IMR-90 (cell line): ENCODE results near the gene ABCC10. TPM values are rescaled to one million over a fixed set of nuclear protein-coding genes. Genes with fewer than 3 reads are reported as not detected.

Source experiments
- ATAC-seq: fragments of 200-7000 bp; cut with Tn5 transposase; 2 replicates; pipeline ENCODE4 v1.9.1; 2020; ENCODE audit warnings: low read depth, mild to moderate bottlenecking, moderate library complexity
- BruUV-seq: library from RNA; stranded (reverse); fragments of 400-500 nt; replicated peaks from 2 replicates; lab custom pipeline; 2021; lab: Mats Ljungman, UMichigan
- CTCF ChIA-PET: fragments of 300-600 bp; formaldehyde crosslinking; extraction: SDS; loops from one replicate; lab custom pipeline; 2021; ENCODE audit warnings: antibody characterized with exemption; lab: Yijun Ruan, JAX
- POLR2A ChIA-PET: fragments of 300-600 bp; sonication (Branson Sonifier 250); formaldehyde crosslinking; loops from one replicate; lab custom pipeline; 2022; ENCODE audit warnings: antibody characterized with exemption; ENCODE audit not compliant: unreplicated experiment; lab: Charles Lee
- DNase-seq: peaks from one replicate; pipeline ENCODE4 v3.0.0; 2013
- H2AFZ ChIP-seq: replicated peaks from 2 replicates; pipeline ENCODE3; 2013; ENCODE audit warnings: low read length, mild to moderate bottlenecking; ENCODE audit not compliant: poor library complexity
- H2AK5ac ChIP-seq: 2 replicates; pipeline ENCODE4 v1.6.1; 2013; ENCODE audit warnings: low read depth, low read length, inconsistent platforms
- H2AK9ac ChIP-seq: replicated peaks from 2 replicates; pipeline ENCODE3; 2013; ENCODE audit warnings: mild to moderate bottlenecking, low read depth, low read length, moderate library complexity; ENCODE audit not compliant: poor library complexity
- H2BK120ac ChIP-seq: 2 replicates; pipeline ENCODE4 v1.6.1; 2013; ENCODE audit warnings: low read depth, low read length, inconsistent platforms
- H2BK15ac ChIP-seq: 3 replicates; pipeline ENCODE4 v1.6.1; 2013; ENCODE audit warnings: low read depth, low read length, inconsistent platforms
- H2BK20ac ChIP-seq: 2 replicates; pipeline ENCODE4 v1.6.1; 2013; ENCODE audit warnings: low read depth, mild to moderate bottlenecking, inconsistent platforms, low read length, moderate library complexity
- H2BK5ac ChIP-seq: 2 replicates; pipeline ENCODE4 v1.6.1; 2013; ENCODE audit warnings: mild to moderate bottlenecking, low read depth, low read length, inconsistent platforms; ENCODE audit not compliant: poor library complexity, severe bottlenecking
- H3K14ac ChIP-seq: replicated peaks from 2 replicates; pipeline ENCODE4 v1.6.1; 2013; ENCODE audit warnings: low read depth, low read length, inconsistent platforms
- H3K18ac ChIP-seq: 2 replicates; pipeline ENCODE4 v1.6.1; 2013; ENCODE audit warnings: low read depth, low read length, control low read depth
- H3K23ac ChIP-seq: 2 replicates; pipeline ENCODE4 v1.6.1; 2013; ENCODE audit warnings: low read depth, low read length, inconsistent platforms
- H3K27ac ChIP-seq: 2 replicates; pipeline ENCODE4 v1.5.1; 2013; ENCODE audit warnings: mild to moderate bottlenecking, control low read depth, low read length; ENCODE audit not compliant: insufficient read depth
- H3K27me3 ChIP-seq: 2 replicates; pipeline ENCODE4 v1.6.1; 2013; ENCODE audit warnings: low read length; ENCODE audit not compliant: control insufficient read depth, insufficient read depth
- H3K36me3 ChIP-seq: 2 replicates; pipeline ENCODE4 v1.6.1; 2013; ENCODE audit warnings: low read length, mixed read lengths; ENCODE audit not compliant: control insufficient read depth, insufficient read depth
- H3K4ac ChIP-seq: 2 replicates; pipeline ENCODE4 v1.6.1; 2013; ENCODE audit warnings: low read depth, low read length, inconsistent platforms
- H3K4me1 ChIP-seq: 2 replicates; pipeline ENCODE4 v1.6.1; 2013; ENCODE audit warnings: low read length, mixed read lengths; ENCODE audit not compliant: control insufficient read depth, insufficient read depth
- H3K4me2 ChIP-seq: 2 replicates; pipeline ENCODE4 v1.6.1; 2013; ENCODE audit warnings: low read depth, mild to moderate bottlenecking, control low read depth, low read length, moderate library complexity
- H3K4me3 ChIP-seq: 2 replicates; pipeline ENCODE4 v1.5.1; 2013; ENCODE audit warnings: low read depth, mild to moderate bottlenecking, control low read depth, low read length, moderate library complexity; ENCODE audit not compliant: insufficient read depth
- H3K56ac ChIP-seq: 2 replicates; pipeline ENCODE4 v1.6.1; 2013; ENCODE audit warnings: low read length, inconsistent platforms; ENCODE audit not compliant: insufficient read depth; ENCODE audit errors: extremely low read depth
- H3K79me1 ChIP-seq, 2 experiments: 2 replicates each; pipeline ENCODE4 v1.6.1; 2013; ENCODE audit warnings: low read length in 2 of 2, inconsistent platforms in 1 of 2, low read depth in 1 of 2
- H3K9ac ChIP-seq: 2 replicates; pipeline ENCODE4 v1.6.1; 2013; ENCODE audit warnings: low read depth, low read length, control low read depth
- H3K9me1 ChIP-seq: 2 replicates; pipeline ENCODE4 v1.6.1; 2013; ENCODE audit warnings: low read length, inconsistent platforms; ENCODE audit not compliant: insufficient read depth
- H3K9me3 ChIP-seq: 2 replicates; pipeline ENCODE4 v1.6.1; 2013; ENCODE audit warnings: low read length; ENCODE audit not compliant: control insufficient read depth, insufficient read depth
- H4K20me1 ChIP-seq: 2 replicates; pipeline ENCODE4 v1.6.1; 2013; ENCODE audit warnings: low read length, inconsistent platforms; ENCODE audit not compliant: insufficient read depth
- H4K5ac ChIP-seq: 2 replicates; pipeline ENCODE4 v1.6.1; 2013; ENCODE audit warnings: mild to moderate bottlenecking, low read depth, low read length, control low read depth
- H4K8ac ChIP-seq, 2 experiments: 2 replicates each; pipeline ENCODE4 v1.6.1; 2013; ENCODE audit warnings: low read depth in 2 of 2, low read length in 2 of 2, control low read depth in 1 of 2, inconsistent platforms in 1 of 2
- H4K91ac ChIP-seq: 2 replicates; pipeline ENCODE4 v1.6.1; 2013; ENCODE audit warnings: low read depth, low read length, inconsistent platforms; ENCODE audit not compliant: insufficient read depth
- BHLHE40 ChIP-seq: fragments of 150-350 bp; IDR thresholded peaks from 2 replicates; pipeline ENCODE4 v1.6.1; 2016; ENCODE audit warnings: mild to moderate bottlenecking, low read depth, low read length
- CEBPB ChIP-seq: IDR thresholded peaks from 2 replicates; pipeline ENCODE4 v1.6.1; 2012; ENCODE audit warnings: low read depth, low read length, improper control_type of control experiment
- RAD21 ChIP-seq: IDR thresholded peaks from 2 replicates; pipeline ENCODE4 v1.6.1; 2012; ENCODE audit warnings: low read length, improper control_type of control experiment
- RCOR1 ChIP-seq: IDR thresholded peaks from 2 replicates; pipeline ENCODE4 v1.6.1; 2012; ENCODE audit warnings: mild to moderate bottlenecking, low read length, improper control_type of control experiment; ENCODE audit not compliant: insufficient replicate concordance
- RFX5 ChIP-seq: IDR thresholded peaks from 2 replicates; pipeline ENCODE4 v1.8.0; 2012; ENCODE audit warnings: low read depth, mild to moderate bottlenecking, low read length, moderate library complexity
- WGBS, 2 experiments: methylation state at CpG; one replicate each; pipeline versions ENCODE4 v1.1.5 to v1.1.7; 2013; ENCODE audit warnings: missing lambda C conversion rate in 2 of 2; ENCODE audit not compliant: insufficient read length in 1 of 2; ENCODE audit errors: extremely low coverage in 2 of 2; 5-methylcytosine and 5-hydroxymethylcytosine counted together
- dilution Hi-C: fragments of 300-500 bp; cut with HindIII; formaldehyde crosslinking; loops from one replicate; pipeline ENCODE4 v1.14.3; 2018; ENCODE audit warnings: low sequenced_read_pairs; ENCODE audit not compliant: unreplicated experiment
- in situ Hi-C: fragments of 300-500 bp; cut with MboI; formaldehyde crosslinking; loops from 3 replicates; pipeline ENCODE4 v1.14.3; 2019; ENCODE audit warnings: low sequenced_read_pairs, inconsistent platforms, mixed read lengths
- intact Hi-C: fragments of 100-400 bp; cut with micrococcal nuclease; formaldehyde crosslinking; loops from 2 replicates; pipeline ENCODE4 v1.10.0; 2022
- polyA plus RNA-seq, 3 experiments: library from polyadenylated mRNA; depleted of rRNA; stranded (reverse); fragments of >200 nt; gene quantifications; 2 replicates each; pipeline ENCODE4 v1.2.3, GENCODE V29; 2012; ENCODE audit warnings: low replicate concordance in 1 of 3
- total RNA-seq: library from RNA; depleted of rRNA; stranded (reverse); fragments of >200 nt; gene quantifications from 2 replicates; pipeline ENCODE4 v1.2.3, GENCODE V29; 2012

The ABCC10 gene
- total and polyA plus RNA-seq, 2 of the 4 experiments (the other 2 are of a cell fraction): 7.0 to 26.3 TPM

- H3K4me3 ChIP-seq: no peak overlapping the region
- 0 out of 2 replicates have a peak, but pooled peaks cover 5% of the 10 kb centered on the region for H3K9me1 ChIP-seq
- no peak overlapping the region for H4K8ac ChIP-seq
- no peak overlapping the region for H3K4me2 ChIP-seq
- no TSS peak for BruUV-seq
- H3K14ac ChIP-seq: no peak overlapping the region
- H2BK20ac ChIP-seq: no peak overlapping the region
- no peak overlapping the region for H3K23ac ChIP-seq
- POLR2A ChIA-PET: no interaction called here
- CTCF ChIA-PET: no interaction called here
- in situ Hi-C loops: no loop called here
- no peak overlapping the region for H2AK5ac ChIP-seq
- no peak overlapping the region for H3K9ac ChIP-seq
- H3K56ac ChIP-seq: no peak overlapping the region
- no peak overlapping the region for H4K91ac ChIP-seq
- H3K27ac ChIP-seq: no peak overlapping the region
- H2BK5ac ChIP-seq: no peak overlapping the region
- no peak overlapping the region for H2AK9ac ChIP-seq
- H2BK120ac ChIP-seq: no peak overlapping the region
- no peak overlapping the region for H4K5ac ChIP-seq
- H4K20me1 ChIP-seq: no peaks in the 10 kb centered on the region
- no peak overlapping the region for H2BK15ac ChIP-seq
- H3K36me3 ChIP-seq: no peaks in the 10 kb centered on the region
- dilution Hi-C loops: no loop called here
- no peak for ATAC-seq
- WGBS, 2 experiments: no CpG with 5 or more reads among the region's 4 CpGs
- TF ChIP-seq RAD21 (no peak), RCOR1 (no peak), BHLHE40 (no peak), RFX5 (no peak), CEBPB (no peak)
- H3K4ac ChIP-seq: no peak overlapping the region
- H3K79me1 ChIP-seq: peaks cover 0 to under 1% of the 10 kb centered on the region in 2 experiments; a peak in 1 of 4 replicates
- no peaks in the 10 kb centered on the region for H3K9me3 ChIP-seq
- peaks cover 17% of the 10 kb centered on the region for H3K27me3 ChIP-seq
- H3K18ac ChIP-seq: no peak overlapping the region
- no peaks in the 10 kb centered on the region for H3K4me1 ChIP-seq
- no peak overlapping the region for H2AFZ ChIP-seq
- intact Hi-C loops: no loop called here
- DNase-seq: no peak
Observed at GRCh38 chr6:43472515-43472914, 45.2 kb downstream of the ABCC10 start.
